GM18909 (cell line): ENCODE data around the gene SLC9A7.
"Not testable (repeated sequence)": the region's sequence is repeated elsewhere in the genome, so short reads cannot be mapped to it uniquely, and the experiment has no call there.

Experiments used
- ATAC-seq: cut with Tn5 transposase; IDR thresholded peaks from one replicate; pipeline ENCODE4 v1.9.1; 2021; ENCODE audit warnings: mild to moderate bottlenecking; ENCODE audit not compliant: unreplicated experiment, poor library complexity

The SLC9A7 gene

GRCh38 chrX:46755671-46756070 lies 3.2 kb downstream of the SLC9A7 start:
- no peak for ATAC-seq

- peak; percentile 38 for ATAC-seq
These were observed 4.3 kb downstream of the SLC9A7 start for GRCh38 chrX:46754586-46755061.

GRCh38 chrX:46754036-46754435 lies 4.9 kb downstream of the SLC9A7 start:
- no peak for ATAC-seq

- ATAC-seq, result no peak
These were observed 8.0 kb downstream of the SLC9A7 start for GRCh38 chrX:46750889-46751288.

- ATAC-seq, result no peak
These were observed 14.9 kb downstream of the SLC9A7 start for GRCh38 chrX:46744009-46744408.

- ATAC-seq, result no peak
These were observed 15.9 kb downstream of the SLC9A7 start for GRCh38 chrX:46743046-46743445.

GRCh38 chrX:46739736-46740135 lies 19.2 kb downstream of the SLC9A7 start:
- no peak for ATAC-seq

- no peak for ATAC-seq
These were observed 21.5 kb downstream of the SLC9A7 start for GRCh38 chrX:46737462-46737861.

GRCh38 chrX:46737041-46737440 lies 21.9 kb downstream of the SLC9A7 start:
- no peak for ATAC-seq

GRCh38 chrX:46735622-46736021 lies 23.3 kb downstream of the SLC9A7 start:
- no peak for ATAC-seq

GRCh38 chrX:46733226-46733625 lies 25.7 kb downstream of the SLC9A7 start:
- ATAC-seq, result no peak

- no peak for ATAC-seq
These were observed 28.2 kb downstream of the SLC9A7 start for GRCh38 chrX:46730765-46731164.

GRCh38 chrX:46727441-46727840 lies 31.5 kb downstream of the SLC9A7 start:
- ATAC-seq, result no peak

- ATAC-seq, result not testable (repeated sequence)
These were observed 35.4 kb downstream of the SLC9A7 start for GRCh38 chrX:46723569-46723927.

- ATAC-seq, result no peak
These were observed 36.0 kb downstream of the SLC9A7 start for GRCh38 chrX:46722742-46723568.

GRCh38 chrX:46716796-46717195 lies 42.1 kb downstream of the SLC9A7 start:
- ATAC-seq, result no peak

- ATAC-seq, result no peak
These were observed 42.9 kb downstream of the SLC9A7 start for GRCh38 chrX:46715997-46716396.

GRCh38 chrX:46715530-46715929 lies 43.4 kb downstream of the SLC9A7 start:
- ATAC-seq, result no peak

- peak; percentile 71 for ATAC-seq
These were observed 45.0 kb downstream of the SLC9A7 start for GRCh38 chrX:46713672-46714490.

- no peak for ATAC-seq
These were observed 46.2 kb downstream of the SLC9A7 start for GRCh38 chrX:46712764-46713163.

GRCh38 chrX:46710927-46711623 lies 47.8 kb downstream of the SLC9A7 start:
- ATAC-seq, result peak; percentile 31
